Gastroesophageal sphincter (tissue), 4 donors: ENCODE results near the gene OXNAD1. TPM values are rescaled to one million over a fixed set of nuclear protein-coding genes. Genes with fewer than 3 reads are reported as not detected.

Source experiments
- ATAC-seq: fragments of 150-250 bp; one replicate; pipeline ENCODE4 v1.9.1; 2016; ENCODE audit warnings: mild to moderate bottlenecking, moderate library complexity
- H3K27ac ChIP-seq, 4 donors: fragments of 200-600 bp; sonication (generic) in 3 of 4; 1 replicate in 3 of 4; 2 replicates in 1 of 4; pipeline ENCODE4 v1.5.1; 2016 to 2019
- H3K27me3 ChIP-seq: fragments of 200-600 bp; sonication (generic); one replicate; pipeline ENCODE4 v1.5.1; 2019
- H3K36me3 ChIP-seq, 2 donors: fragments of 200-600 bp; sonication (generic); one replicate each; pipeline ENCODE4 v1.5.1; 2019; ENCODE audit warnings: control low read depth in 1 of 2
- H3K4me1 ChIP-seq, 3 donors: fragments of 200-600 bp; sonication (generic); 1 replicate in 2 of 3; 2 replicates in 1 of 3; pipeline ENCODE4 v1.5.1; 2016 to 2019; ENCODE audit warnings: control low read depth in 2 of 3
- H3K4me3 ChIP-seq, 2 donors: fragments of 200-600 bp; sonication (generic); one replicate each; pipeline ENCODE4 v1.5.1; 2019; ENCODE audit warnings: mild to moderate bottlenecking in 1 of 2, moderate library complexity in 1 of 2
- H3K9me3 ChIP-seq, 3 donors: fragments of 200-600 bp; sonication (generic); one replicate each; pipeline ENCODE4 v1.5.1; 2017 to 2019; ENCODE audit warnings: control low read depth in 2 of 3
- CTCF ChIP-seq, 4 experiments: fragments of 200-600 bp in 2 of 4; fragments of 450-650 bp in 2 of 4; sonication (generic) in 1 of 4; IDR thresholded peaks; one replicate each; pipeline ENCODE4 v1.5.1; 2017 to 2019; ENCODE audit warnings: antibody characterized with exemption in 4 of 4, mild to moderate bottlenecking in 2 of 4, moderate library complexity in 2 of 4
- EP300 ChIP-seq: sonication (generic); formaldehyde crosslinking; IDR thresholded peaks from one replicate; pipeline ENCODE4 v1.6.1; 2017; ENCODE audit warnings: antibody characterized with exemption, mild to moderate bottlenecking
- POLR2A ChIP-seq, 2 donors: fragments of 450-650 bp; IDR thresholded peaks; one replicate each; pipeline ENCODE4 v1.6.1; 2017; ENCODE audit warnings: antibody characterized with exemption in 2 of 2, mild to moderate bottlenecking in 2 of 2, moderate library complexity in 1 of 2
- POLR2AphosphoS5 ChIP-seq: sonication (generic); formaldehyde crosslinking; IDR thresholded peaks from one replicate; pipeline ENCODE4 v1.6.1; 2017; ENCODE audit warnings: antibody characterized with exemption
- WGBS, 2 donors: methylation state at CpG; one replicate each; pipeline ENCODE4 v1.1.5; 2018; ENCODE audit warnings: low coverage in 1 of 2; 5-methylcytosine and 5-hydroxymethylcytosine counted together
- total RNA-seq, 4 donors: library from RNA; depleted of rRNA; stranded (reverse); fragments of >200 nt; gene quantifications; one replicate each; pipeline ENCODE4 v1.1.0, GENCODE V29; 2016

The OXNAD1 gene
- total RNA-seq, 4 donors from 2014 or later: 10.2 to 13.2 (median 12.4) TPM

- Histone ChIP-seq H3K27ac (peak overlapping the region; percentile 4 to 59 (median 26)), H3K36me3 (peaks cover 0 to 38% of the 10 kb centered on the region in 2 donors), H3K4me1 (peaks cover 0 to 12% (median 3%) of the 10 kb centered on the region in 3 donors), H3K27me3 (no peaks in the 10 kb centered on the region), H3K9me3 (no peaks in the 10 kb centered on the region), H3K4me3 (no peak overlapping the region)
- no peak for ATAC-seq
- TF ChIP-seq CTCF (IDR thresholded peaks at IDR 0.05): no peak
- TF ChIP-seq POLR2AphosphoS5: no peak
- no peak for TF ChIP-seq EP300
- no peak for TF ChIP-seq POLR2A (IDR thresholded peaks at IDR 0.05)
- 48 to 55% methylated on average over 6 to 9 of the region's 9 CpGs for WGBS, 2 donors
Observed at GRCh38 chr3:16297997-16298885, 33.2 kb downstream of the OXNAD1 start.

GRCh38 chr3:16298891-16299290 lies 33.9 kb downstream of the OXNAD1 start:
- H3K27me3 ChIP-seq: no peaks in the 10 kb centered on the region
- peaks cover 0 to 40% of the 10 kb centered on the region in 2 donors for H3K36me3 ChIP-seq
- H3K4me3 ChIP-seq: no peak overlapping the region
- peak overlapping the region; percentile 4 to 59 (median 26) for H3K27ac ChIP-seq
- no peaks in the 10 kb centered on the region for H3K9me3 ChIP-seq
- H3K4me1 ChIP-seq: peaks cover 0 to 12% (median 3%) of the 10 kb centered on the region in 3 donors
- WGBS, 2 donors: 41 to 47% methylated on average over 6 of the region's 6 CpGs
- ATAC-seq: no peak
- TF ChIP-seq CTCF (IDR thresholded peaks at IDR 0.05) (no peak), EP300 (no peak), POLR2A (IDR thresholded peaks at IDR 0.05) (no peak), POLR2AphosphoS5 (no peak)

- H3K9me3 ChIP-seq: no peaks in the 10 kb centered on the region
- H3K4me1 ChIP-seq: peaks cover 0 to 12% (median 3%) of the 10 kb centered on the region in 3 donors
- H3K27ac ChIP-seq: peak overlapping the region in 1 of 4 donors; percentile 2
- H3K4me3 ChIP-seq: no peak overlapping the region
- peaks cover 0 to 39% of the 10 kb centered on the region in 2 donors for H3K36me3 ChIP-seq
- no peak for TF ChIP-seq CTCF (IDR thresholded peaks at IDR 0.05)
- no peak for TF ChIP-seq POLR2AphosphoS5
- no peak for TF ChIP-seq EP300
- no peak for TF ChIP-seq POLR2A (IDR thresholded peaks at IDR 0.05)
- WGBS, 2 donors: 68 to 83% methylated on average over 3 of the region's 3 CpGs
- H3K27me3 ChIP-seq: no peaks in the 10 kb centered on the region
- no peak for ATAC-seq
Observed at GRCh38 chr3:16299746-16300145, 34.7 kb downstream of the OXNAD1 start.

- WGBS, 2 donors: 51 to 89% methylated on average over 2 of the region's 2 CpGs
- Histone ChIP-seq H3K9me3 (no peaks in the 10 kb centered on the region), H3K27ac (peak overlapping the region in 1 of 4 donors; percentile 23), H3K4me1 (peaks cover 0 to 12% (median 3%) of the 10 kb centered on the region in 3 donors), H3K36me3 (peaks cover 0 to 34% of the 10 kb centered on the region in 2 donors), H3K27me3 (no peaks in the 10 kb centered on the region), H3K4me3 (no peak overlapping the region)
- TF ChIP-seq POLR2AphosphoS5 (no peak), CTCF (IDR thresholded peaks at IDR 0.05) (no peak), POLR2A (IDR thresholded peaks at IDR 0.05) (no peak), EP300 (no peak)
- ATAC-seq: no peak
Observed at GRCh38 chr3:16300307-16300706, 35.3 kb downstream of the OXNAD1 start.
